ENCODE data around the gene BCL3.

DNA sequence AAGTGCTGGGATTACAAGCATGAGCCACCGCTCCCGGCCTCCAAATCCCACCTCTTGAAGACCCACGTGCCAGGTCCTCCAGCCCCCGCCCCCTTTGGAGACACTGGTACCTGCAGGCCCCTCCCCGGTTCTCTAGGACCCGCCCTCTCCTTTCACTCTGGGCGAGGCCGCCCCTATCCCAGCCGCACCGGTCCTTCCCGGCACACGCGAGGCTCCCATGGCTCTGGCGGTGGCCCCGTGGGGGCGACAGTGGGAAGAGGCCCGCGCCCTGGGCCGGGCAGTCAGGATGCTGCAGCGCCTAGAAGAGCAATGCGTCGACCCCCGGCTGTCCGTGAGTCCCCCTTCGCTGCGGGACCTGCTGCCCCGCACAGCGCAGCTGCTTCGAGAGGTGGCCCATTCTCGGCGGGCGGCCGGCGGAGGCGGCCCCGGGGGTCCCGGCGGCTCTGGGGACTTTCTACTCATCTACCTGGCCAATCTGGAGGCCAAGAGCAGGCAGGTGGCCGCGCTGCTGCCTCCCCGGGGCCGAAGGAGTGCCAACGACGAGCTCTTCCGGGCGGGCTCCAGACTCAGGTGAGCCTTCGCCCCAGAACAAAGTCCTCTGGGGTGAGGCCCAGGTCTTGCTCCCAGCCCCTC lies 29.3 kb downstream of the BCL3 start, which contains the start of gene CBLC:
- TF ChIP-seq, protein P1, sequence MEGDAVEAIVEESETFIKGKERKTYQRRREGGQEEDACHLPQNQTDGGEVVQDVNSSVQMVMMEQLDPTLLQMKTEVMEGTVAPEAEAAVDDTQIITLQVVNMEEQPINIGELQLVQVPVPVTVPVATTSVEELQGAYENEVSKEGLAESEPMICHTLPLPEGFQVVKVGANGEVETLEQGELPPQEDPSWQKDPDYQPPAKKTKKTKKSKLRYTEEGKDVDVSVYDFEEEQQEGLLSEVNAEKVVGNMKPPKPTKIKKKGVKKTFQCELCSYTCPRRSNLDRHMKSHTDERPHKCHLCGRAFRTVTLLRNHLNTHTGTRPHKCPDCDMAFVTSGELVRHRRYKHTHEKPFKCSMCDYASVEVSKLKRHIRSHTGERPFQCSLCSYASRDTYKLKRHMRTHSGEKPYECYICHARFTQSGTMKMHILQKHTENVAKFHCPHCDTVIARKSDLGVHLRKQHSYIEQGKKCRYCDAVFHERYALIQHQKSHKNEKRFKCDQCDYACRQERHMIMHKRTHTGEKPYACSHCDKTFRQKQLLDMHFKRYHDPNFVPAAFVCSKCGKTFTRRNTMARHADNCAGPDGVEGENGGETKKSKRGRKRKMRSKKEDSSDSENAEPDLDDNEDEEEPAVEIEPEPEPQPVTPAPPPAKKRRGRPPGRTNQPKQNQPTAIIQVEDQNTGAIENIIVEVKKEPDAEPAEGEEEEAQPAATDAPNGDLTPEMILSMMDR (IDR thresholded peaks at IDR 0.05 in 2 of 3, conservative IDR thresholded peaks at IDR 0.05 in 1 of 3; ENCODE audit: control insufficient read depth in 2 of 3, extremely low read depth in 1 of 3, insufficient read depth in 1 of 3, low read depth in 3 of 3, low read length in 3 of 3) = no peak
- TF ChIP-seq POLR2A (IDR thresholded peaks at IDR 0.05; ENCODE audit: low read depth, low read length) = no peak
- TF ChIP-seq EZH2 (IDR thresholded peaks at IDR 0.05; ENCODE audit: borderline replicate concordance, control insufficient read depth, low read depth, low read length) = no peak
- no peak for TF ChIP-seq MYC (IDR thresholded peaks at IDR 0.05; ENCODE audit: insufficient read depth, insufficient read length, insufficient replicate concordance, low read length, severe bottlenecking)
- TF ChIP-seq EP300 (IDR thresholded peaks at IDR 0.05; ENCODE audit: borderline replicate concordance in 1 of 2, control insufficient read depth in 1 of 2, low read depth in 2 of 2, low read length in 2 of 2) = no peak
